Ectodermal cell (in vitro differentiated cells): ENCODE results near the gene OR4F6.

Experiments
- H3K27ac ChIP-seq: 2 replicates; pipeline ENCODE4 v1.7.0; 2013; ENCODE audit warnings: mild to moderate bottlenecking, low read depth, low read length; ENCODE audit not compliant: insufficient read depth, poor library complexity, severe bottlenecking
- H3K27me3 ChIP-seq: 2 replicates; pipeline ENCODE4 v1.7.0; 2013; ENCODE audit warnings: mild to moderate bottlenecking, low read length; ENCODE audit not compliant: insufficient read depth, control insufficient read depth, poor library complexity, severe bottlenecking
- H3K36me3 ChIP-seq: one replicate; pipeline ENCODE4 v1.7.0; 2013; ENCODE audit warnings: low read length; ENCODE audit not compliant: control insufficient read depth, insufficient read depth
- H3K4me1 ChIP-seq: one replicate; pipeline ENCODE4 v1.7.0; 2013; ENCODE audit warnings: low read length; ENCODE audit not compliant: control insufficient read depth, insufficient read depth
- H3K4me3 ChIP-seq: 2 replicates; pipeline ENCODE4 v1.7.0; 2013; ENCODE audit warnings: low read depth, low read length, control low read depth; ENCODE audit not compliant: insufficient read depth
- H3K9me3 ChIP-seq: 2 replicates; pipeline ENCODE4 v1.7.0; 2013; ENCODE audit warnings: mild to moderate bottlenecking, low read length, moderate library complexity; ENCODE audit not compliant: control insufficient read depth
- WGBS, 2 experiments: methylation state at CpG; one replicate each; pipeline ENCODE4 v1.1.7; 2013; ENCODE audit warnings: missing lambda C conversion rate in 2 of 2; 5-methylcytosine and 5-hydroxymethylcytosine counted together

OR4F6 gene

GRCh38 chr15:101827257-101827656 lies 23.9 kb downstream of the OR4F6 start:
- Histone ChIP-seq H3K27ac (no peak overlapping the region), H3K4me3 (no peak overlapping the region), H3K27me3 (peaks cover 4% of the 10 kb centered on the region), H3K4me1 (no peaks in the 10 kb centered on the region), H3K36me3 (no peaks in the 10 kb centered on the region), H3K9me3 (no peaks in the 10 kb centered on the region)
- WGBS, 2 experiments: 84 to 86% methylated on average over 5 to 6 of the region's 6 CpGs

- H3K9me3 ChIP-seq: no peaks in the 10 kb centered on the region
Measured at GRCh38 chr15:101828774-101829173, 25.5 kb downstream of the OR4F6 start.

GRCh38 chr15:101841656-101842055 lies 38.3 kb downstream of the OR4F6 start:
- WGBS, 2 experiments: 79 to 84% methylated on average over 3 of the region's 3 CpGs

More at GRCh38 chr15:101828774-101829173, 25.5 kb downstream of the OR4F6 start:
- H3K27ac ChIP-seq: no peak overlapping the region
- 90 to 91% methylated on average over 5 of the region's 5 CpGs for WGBS, 2 experiments
- H3K4me1 ChIP-seq: no peaks in the 10 kb centered on the region
- H3K27me3 ChIP-seq: peaks cover 4% of the 10 kb centered on the region
- no peaks in the 10 kb centered on the region for H3K36me3 ChIP-seq
- H3K4me3 ChIP-seq: no peak overlapping the region

GRCh38 chr15:101844916-101845315 lies 41.6 kb downstream of the OR4F6 start:
- 86 to 88% methylated on average over 5 to 6 of the region's 6 CpGs for WGBS, 2 experiments

More at GRCh38 chr15:101841656-101842055, 38.3 kb downstream of the OR4F6 start:
- Histone ChIP-seq H3K27me3 (peaks cover 3% of the 10 kb centered on the region), H3K9me3 (no peaks in the 10 kb centered on the region), H3K36me3 (no peaks in the 10 kb centered on the region), H3K27ac (no peak overlapping the region), H3K4me3 (no peak overlapping the region), H3K4me1 (no peaks in the 10 kb centered on the region)

GRCh38 chr15:101852356-101852755 lies 49.0 kb downstream of the OR4F6 start:
- no peak overlapping the region for H3K27ac ChIP-seq
- H3K27me3 ChIP-seq: no peaks in the 10 kb centered on the region
- H3K36me3 ChIP-seq: no peaks in the 10 kb centered on the region
- H3K4me1 ChIP-seq: no peaks in the 10 kb centered on the region
- WGBS, 2 experiments: 92 to 95% methylated on average over 1 of the region's 1 CpG
- H3K9me3 ChIP-seq: no peaks in the 10 kb centered on the region
- H3K4me3 ChIP-seq: no peak overlapping the region

More at GRCh38 chr15:101844916-101845315, 41.6 kb downstream of the OR4F6 start:
- Histone ChIP-seq H3K9me3 (no peaks in the 10 kb centered on the region), H3K4me3 (no peak overlapping the region), H3K4me1 (no peaks in the 10 kb centered on the region), H3K27ac (no peak overlapping the region), H3K36me3 (no peaks in the 10 kb centered on the region), H3K27me3 (peaks cover 3% of the 10 kb centered on the region)
